Ishikawa (cell line): ENCODE measurements around the gene OLR1.

Experiments used
- CEBPB ChIP-seq: IDR thresholded peaks from 2 replicates; pipeline ENCODE4 v1.6.1; 2012
- CREB1 ChIP-seq: IDR thresholded peaks from 2 replicates; pipeline ENCODE4 v1.6.1; 2012; ENCODE audit warnings: low read depth
- EGR1 ChIP-seq: IDR thresholded peaks from 2 replicates; pipeline ENCODE4 v1.6.1; 2012
- EP300 ChIP-seq: IDR thresholded peaks from 2 replicates; pipeline ENCODE4 v1.6.1; 2012; ENCODE audit warnings: borderline replicate concordance
- FOXM1 ChIP-seq: IDR thresholded peaks from 2 replicates; pipeline ENCODE4 v1.6.1; 2012; ENCODE audit warnings: low read depth, borderline replicate concordance
- NFIC ChIP-seq: IDR thresholded peaks from 2 replicates; pipeline ENCODE4 v1.6.1; 2012
- RAD21 ChIP-seq: IDR thresholded peaks from 2 replicates; pipeline ENCODE4 v1.6.1; 2012; ENCODE audit warnings: low read depth
- TAF1 ChIP-seq: IDR thresholded peaks from 2 replicates; pipeline ENCODE4 v1.6.1; 2012; ENCODE audit warnings: low read depth, mild to moderate bottlenecking
- TCF12 ChIP-seq: IDR thresholded peaks from 2 replicates; pipeline ENCODE4 v1.6.1; 2012; ENCODE audit warnings: low read depth
- TEAD4 ChIP-seq: IDR thresholded peaks from 2 replicates; pipeline ENCODE4 v1.6.1; 2012
- YY1 ChIP-seq: IDR thresholded peaks from 2 replicates; pipeline ENCODE4 v1.6.1; 2012; ENCODE audit warnings: low read depth
- ZBTB7A ChIP-seq: IDR thresholded peaks from 2 replicates; pipeline ENCODE4 v1.6.1; 2012; ENCODE audit warnings: low read depth
- TF ChIP-seq, protein P1 (sequence below): IDR thresholded peaks from 2 replicates; pipeline ENCODE4 v1.6.1; 2012
- TF ChIP-seq, protein P2 (sequence below): IDR thresholded peaks from 2 replicates; pipeline ENCODE4 v1.6.1; 2012
- TF ChIP-seq, protein P3 (sequence below): IDR thresholded peaks from 2 replicates; pipeline ENCODE4 v1.6.1; 2012; ENCODE audit warnings: low read depth, mild to moderate bottlenecking

The OLR1 gene

DNA sequence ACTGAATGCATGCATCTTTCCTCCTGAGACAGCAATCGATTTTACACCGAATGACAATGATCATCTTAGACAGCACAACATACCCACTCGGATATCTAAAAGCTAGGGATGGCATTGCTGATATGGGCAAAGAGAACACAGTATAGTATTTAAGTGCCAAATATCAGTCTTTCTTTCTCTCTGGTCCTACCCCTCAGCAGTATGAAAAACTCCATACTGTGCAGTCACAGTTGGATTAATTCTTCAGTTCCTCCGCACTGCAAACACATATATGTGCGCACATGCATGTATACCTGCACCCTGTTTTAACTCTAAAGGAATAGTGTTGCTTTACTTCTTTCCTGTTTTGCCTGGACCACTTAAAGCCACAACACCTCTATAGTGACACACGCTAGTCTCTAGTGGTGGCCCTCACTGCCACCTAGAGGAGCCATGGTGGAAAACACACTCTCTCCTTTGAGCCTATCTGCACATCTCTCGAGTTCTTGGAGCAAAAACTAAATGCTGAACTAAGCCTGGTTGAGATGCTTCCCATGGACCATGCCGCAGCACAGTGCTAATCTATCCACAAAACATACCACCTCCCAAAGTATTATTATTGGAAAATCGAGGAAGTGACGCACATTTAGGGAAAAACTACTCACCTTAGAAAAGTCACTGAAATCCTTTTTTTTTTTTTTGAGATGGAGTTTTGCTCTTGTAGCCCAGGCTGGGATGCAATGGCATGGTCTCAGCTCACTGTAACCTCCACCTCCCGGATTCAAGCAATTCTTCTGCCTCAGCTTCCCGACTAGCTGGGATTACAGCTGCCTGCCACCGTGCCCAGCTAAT is 18.8 kb upstream of the OLR1 start:
- peak; percentile 87 for TF ChIP-seq RAD21
- TF ChIP-seq EP300: no peak
- TF ChIP-seq EGR1: no peak
- no peak for TF ChIP-seq FOXM1
- no peak for TF ChIP-seq CREB1
- TF ChIP-seq, protein P1, sequence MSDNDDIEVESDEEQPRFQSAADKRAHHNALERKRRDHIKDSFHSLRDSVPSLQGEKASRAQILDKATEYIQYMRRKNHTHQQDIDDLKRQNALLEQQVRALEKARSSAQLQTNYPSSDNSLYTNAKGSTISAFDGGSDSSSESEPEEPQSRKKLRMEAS: no peak
- TF ChIP-seq NFIC: no peak
- no peak for TF ChIP-seq CEBPB

DNA sequence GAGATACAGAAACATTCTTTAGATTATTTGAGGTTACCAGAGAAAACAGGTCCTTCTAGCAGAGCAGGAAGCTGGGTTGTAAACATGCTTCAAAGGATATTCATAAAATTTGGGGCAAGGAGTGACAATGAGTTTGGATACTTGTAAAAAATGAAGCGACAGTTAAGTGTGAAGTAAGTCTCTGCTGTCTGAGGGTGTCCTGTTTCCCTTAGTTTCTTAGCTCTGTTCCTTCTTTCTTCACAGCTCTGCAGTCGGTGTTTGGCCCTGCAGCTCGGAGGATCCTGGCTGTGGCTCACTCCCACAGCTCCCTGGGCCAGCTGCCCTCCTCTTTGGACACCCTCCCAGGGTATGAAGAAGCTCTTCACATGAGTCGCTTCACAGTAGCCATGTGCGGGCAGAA is 17.7 kb upstream of the OLR1 start:
- no peak for TF ChIP-seq FOXM1
- TF ChIP-seq EGR1: no peak
- TF ChIP-seq NFIC: no peak
- TF ChIP-seq CREB1: no peak
- TF ChIP-seq, protein P1: no peak
- TF ChIP-seq ZBTB7A: no peak
- TF ChIP-seq, protein P2, sequence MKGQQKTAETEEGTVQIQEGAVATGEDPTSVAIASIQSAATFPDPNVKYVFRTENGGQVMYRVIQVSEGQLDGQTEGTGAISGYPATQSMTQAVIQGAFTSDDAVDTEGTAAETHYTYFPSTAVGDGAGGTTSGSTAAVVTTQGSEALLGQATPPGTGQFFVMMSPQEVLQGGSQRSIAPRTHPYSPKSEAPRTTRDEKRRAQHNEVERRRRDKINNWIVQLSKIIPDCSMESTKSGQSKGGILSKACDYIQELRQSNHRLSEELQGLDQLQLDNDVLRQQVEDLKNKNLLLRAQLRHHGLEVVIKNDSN: no peak
- TF ChIP-seq CEBPB: no peak
- no peak for TF ChIP-seq TAF1
- TF ChIP-seq YY1: no peak
- no peak for TF ChIP-seq TEAD4
- no peak for TF ChIP-seq EP300

DNA sequence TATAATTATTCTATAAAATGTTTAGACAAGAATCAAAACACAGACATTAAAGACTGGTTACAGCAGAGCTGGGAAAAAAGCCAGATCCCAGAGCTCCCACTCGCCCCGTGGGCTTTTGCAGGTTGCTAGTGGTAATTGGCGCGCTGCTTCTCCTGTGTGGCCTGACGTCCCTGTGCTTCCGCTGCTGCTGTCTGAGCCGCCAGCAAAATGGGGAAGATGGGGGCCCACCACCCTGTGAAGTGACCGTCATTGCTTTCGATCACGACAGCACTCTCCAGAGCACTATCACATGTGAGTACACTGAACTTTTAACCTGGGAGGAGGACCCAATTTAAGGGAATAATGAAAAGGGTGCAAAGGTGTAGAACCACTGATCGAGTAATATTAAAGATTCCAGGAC is 14.4 kb upstream of the OLR1 start:
- TF ChIP-seq EGR1 (no peak), TAF1 (no peak), NFIC (no peak), YY1 (no peak), TEAD4 (no peak), ZBTB7A (no peak), FOXM1 (no peak), TCF12 (no peak), CEBPB (no peak), CREB1 (no peak), EP300 (no peak), RAD21 (no peak)
- TF ChIP-seq, protein P3, sequence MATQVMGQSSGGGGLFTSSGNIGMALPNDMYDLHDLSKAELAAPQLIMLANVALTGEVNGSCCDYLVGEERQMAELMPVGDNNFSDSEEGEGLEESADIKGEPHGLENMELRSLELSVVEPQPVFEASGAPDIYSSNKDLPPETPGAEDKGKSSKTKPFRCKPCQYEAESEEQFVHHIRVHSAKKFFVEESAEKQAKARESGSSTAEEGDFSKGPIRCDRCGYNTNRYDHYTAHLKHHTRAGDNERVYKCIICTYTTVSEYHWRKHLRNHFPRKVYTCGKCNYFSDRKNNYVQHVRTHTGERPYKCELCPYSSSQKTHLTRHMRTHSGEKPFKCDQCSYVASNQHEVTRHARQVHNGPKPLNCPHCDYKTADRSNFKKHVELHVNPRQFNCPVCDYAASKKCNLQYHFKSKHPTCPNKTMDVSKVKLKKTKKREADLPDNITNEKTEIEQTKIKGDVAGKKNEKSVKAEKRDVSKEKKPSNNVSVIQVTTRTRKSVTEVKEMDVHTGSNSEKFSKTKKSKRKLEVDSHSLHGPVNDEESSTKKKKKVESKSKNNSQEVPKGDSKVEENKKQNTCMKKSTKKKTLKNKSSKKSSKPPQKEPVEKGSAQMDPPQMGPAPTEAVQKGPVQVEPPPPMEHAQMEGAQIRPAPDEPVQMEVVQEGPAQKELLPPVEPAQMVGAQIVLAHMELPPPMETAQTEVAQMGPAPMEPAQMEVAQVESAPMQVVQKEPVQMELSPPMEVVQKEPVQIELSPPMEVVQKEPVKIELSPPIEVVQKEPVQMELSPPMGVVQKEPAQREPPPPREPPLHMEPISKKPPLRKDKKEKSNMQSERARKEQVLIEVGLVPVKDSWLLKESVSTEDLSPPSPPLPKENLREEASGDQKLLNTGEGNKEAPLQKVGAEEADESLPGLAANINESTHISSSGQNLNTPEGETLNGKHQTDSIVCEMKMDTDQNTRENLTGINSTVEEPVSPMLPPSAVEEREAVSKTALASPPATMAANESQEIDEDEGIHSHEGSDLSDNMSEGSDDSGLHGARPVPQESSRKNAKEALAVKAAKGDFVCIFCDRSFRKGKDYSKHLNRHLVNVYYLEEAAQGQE: no peak
- TF ChIP-seq, protein P2: no peak
- TF ChIP-seq, protein P1: no peak

DNA sequence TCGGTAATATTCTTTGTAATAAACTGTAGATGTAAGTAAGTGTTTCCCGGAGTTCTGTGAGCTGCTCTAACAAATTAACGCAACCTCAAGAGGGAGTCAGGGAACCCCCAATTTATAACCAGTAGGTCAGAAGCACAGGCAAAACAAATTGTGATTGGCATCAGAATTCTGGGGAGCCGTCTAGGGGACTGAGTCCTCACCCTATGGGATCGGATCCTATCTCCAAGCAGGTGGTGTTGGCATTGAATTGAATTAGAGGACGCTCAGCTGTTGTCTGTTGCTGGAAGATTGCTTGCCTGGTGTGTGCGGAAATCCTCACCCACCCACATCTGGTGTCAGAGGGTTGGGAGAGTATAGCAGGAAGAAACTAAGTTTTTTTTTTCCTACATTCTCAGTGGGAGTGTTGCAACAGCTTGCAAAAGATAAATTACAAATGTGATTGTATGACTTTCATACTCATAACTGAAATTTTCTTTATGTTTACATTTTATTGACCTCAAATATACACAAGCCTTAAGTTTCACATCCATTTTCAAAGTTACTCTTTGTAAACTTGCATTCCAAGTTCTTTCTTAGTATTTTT is 12.4 kb upstream of the OLR1 start:
- TF ChIP-seq TCF12 (no peak), TAF1 (no peak), FOXM1 (no peak), EGR1 (no peak), YY1 (no peak), TEAD4 (no peak), RAD21 (no peak), CREB1 (no peak)
- TF ChIP-seq, protein P1: no peak
- TF ChIP-seq, protein P3: no peak

DNA sequence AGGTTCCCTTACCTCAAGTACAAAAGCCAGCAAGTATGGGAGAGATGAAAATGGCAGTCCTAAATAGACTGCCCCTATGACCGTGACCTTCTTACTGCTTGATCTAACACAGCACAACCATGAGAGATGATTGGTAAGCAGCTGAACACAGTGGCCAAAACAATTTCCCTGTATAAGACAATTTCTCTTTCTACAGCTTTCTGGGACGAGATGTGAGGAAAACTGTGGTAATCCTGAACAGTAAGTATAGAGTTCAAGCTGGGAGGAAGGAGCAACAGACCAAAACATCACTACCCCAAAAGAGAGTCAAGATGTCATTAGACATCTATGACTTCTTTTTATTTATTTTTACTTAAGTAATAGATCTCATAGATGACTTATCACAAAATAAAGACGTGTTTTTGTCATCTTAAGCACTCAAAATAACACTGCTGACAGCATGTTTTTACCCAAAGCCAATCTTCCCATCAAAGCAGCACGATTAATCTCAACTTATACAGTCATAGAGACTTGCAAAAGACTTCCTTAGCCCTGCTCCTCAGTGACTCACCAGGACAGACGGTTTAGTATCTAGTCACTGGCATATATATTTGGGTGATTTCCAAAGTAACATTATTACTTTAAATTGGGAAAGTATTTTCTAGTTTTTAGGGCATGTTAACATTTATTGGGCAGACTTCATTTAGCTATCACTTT is 10.6 kb upstream of the OLR1 start:
- TF ChIP-seq YY1 (no peak), CREB1 (no peak), EP300 (no peak), FOXM1 (no peak), EGR1 (no peak), CEBPB (no peak), TEAD4 (no peak), NFIC (no peak)
